ENCODE results near the gene TP53I11.

The TP53I11 gene

GRCh38 chr11:44967930-44968496, 17.3 kb upstream of the TP53I11 start:
- peaks cover 0 to 9% of the 10 kb centered on the region in 2 donors for H3K4me1 ChIP-seq (ENCODE audit: control insufficient read depth in 1 of 2, insufficient read depth in 2 of 2, low read length in 2 of 2)
- H3K9me3 ChIP-seq (ENCODE audit: control insufficient read depth in 1 of 2, low read length in 2 of 2), result no peaks in the 10 kb centered on the region
- H3K4me3 ChIP-seq (ENCODE audit: low read depth in 1 of 2, low read length in 2 of 2), result no peak overlapping the region
- no peak overlapping the region for H3K27ac ChIP-seq (ENCODE audit: low read length)
- no peaks in the 10 kb centered on the region for H3K36me3 ChIP-seq (ENCODE audit: control insufficient read depth in 1 of 2, insufficient read depth in 2 of 2, low read length in 2 of 2)
- H3K27me3 ChIP-seq (ENCODE audit: low read depth, low read length), result no peaks in the 10 kb centered on the region

GRCh38 chr11:44966694-44967093, 16.0 kb upstream of the TP53I11 start:
- Histone ChIP-seq H3K4me1 (ENCODE audit: control insufficient read depth in 1 of 2, insufficient read depth in 2 of 2, low read length in 2 of 2) (peaks cover 0 to 9% of the 10 kb centered on the region in 2 donors), H3K4me3 (ENCODE audit: low read depth in 1 of 2, low read length in 2 of 2) (no peak overlapping the region), H3K36me3 (ENCODE audit: control insufficient read depth in 1 of 2, insufficient read depth in 2 of 2, low read length in 2 of 2) (no peaks in the 10 kb centered on the region), H3K9me3 (ENCODE audit: control insufficient read depth in 1 of 2, low read length in 2 of 2) (no peaks in the 10 kb centered on the region), H3K27me3 (ENCODE audit: low read depth, low read length) (no peaks in the 10 kb centered on the region), H3K27ac (ENCODE audit: low read length) (no peak overlapping the region)

- H3K27me3 ChIP-seq (ENCODE audit: low read depth, low read length), result no peaks in the 10 kb centered on the region
- no peaks in the 10 kb centered on the region for H3K9me3 ChIP-seq (ENCODE audit: control insufficient read depth in 1 of 2, low read length in 2 of 2)
- H3K27ac ChIP-seq (ENCODE audit: low read length), result no peak overlapping the region
- H3K4me3 ChIP-seq (ENCODE audit: low read depth in 1 of 2, low read length in 2 of 2), result no peak overlapping the region
- H3K4me1 ChIP-seq (ENCODE audit: control insufficient read depth in 1 of 2, insufficient read depth in 2 of 2, low read length in 2 of 2), result peaks cover 0 to 9% of the 10 kb centered on the region in 2 donors
- H3K36me3 ChIP-seq (ENCODE audit: control insufficient read depth in 1 of 2, insufficient read depth in 2 of 2, low read length in 2 of 2), result no peaks in the 10 kb centered on the region
Measured at GRCh38 chr11:44964526-44965209, 14.0 kb upstream of the TP53I11 start.

GRCh38 chr11:44963948-44964347, 13.3 kb upstream of the TP53I11 start:
- H3K27ac ChIP-seq (ENCODE audit: low read length), result no peak overlapping the region

GRCh38 chr11:44963136-44963535, 12.5 kb upstream of the TP53I11 start:
- Histone ChIP-seq H3K9me3 (ENCODE audit: control insufficient read depth in 1 of 2, low read length in 2 of 2) (no peaks in the 10 kb centered on the region), H3K27me3 (ENCODE audit: low read depth, low read length) (no peaks in the 10 kb centered on the region), H3K4me3 (ENCODE audit: low read depth in 1 of 2, low read length in 2 of 2) (no peak overlapping the region), H3K36me3 (ENCODE audit: control insufficient read depth in 1 of 2, insufficient read depth in 2 of 2, low read length in 2 of 2) (no peaks in the 10 kb centered on the region), H3K27ac (ENCODE audit: low read length) (no peak overlapping the region), H3K4me1 (ENCODE audit: control insufficient read depth in 1 of 2, insufficient read depth in 2 of 2, low read length in 2 of 2) (peaks cover 0 to 9% of the 10 kb centered on the region in 2 donors)

More at GRCh38 chr11:44963948-44964347, 13.3 kb upstream of the TP53I11 start:
- Histone ChIP-seq H3K9me3 (ENCODE audit: control insufficient read depth in 1 of 2, low read length in 2 of 2) (no peaks in the 10 kb centered on the region), H3K4me3 (ENCODE audit: low read depth in 1 of 2, low read length in 2 of 2) (no peak overlapping the region), H3K36me3 (ENCODE audit: control insufficient read depth in 1 of 2, insufficient read depth in 2 of 2, low read length in 2 of 2) (no peaks in the 10 kb centered on the region), H3K27me3 (ENCODE audit: low read depth, low read length) (no peaks in the 10 kb centered on the region), H3K4me1 (ENCODE audit: control insufficient read depth in 1 of 2, insufficient read depth in 2 of 2, low read length in 2 of 2) (peaks cover 0 to 9% of the 10 kb centered on the region in 2 donors)

GRCh38 chr11:44962464-44962863, 11.8 kb upstream of the TP53I11 start:
- H3K36me3 ChIP-seq (ENCODE audit: control insufficient read depth in 1 of 2, insufficient read depth in 2 of 2, low read length in 2 of 2), result no peaks in the 10 kb centered on the region
- no peak overlapping the region for H3K4me3 ChIP-seq (ENCODE audit: low read depth in 1 of 2, low read length in 2 of 2)
- H3K27ac ChIP-seq (ENCODE audit: low read length), result no peak overlapping the region
- no peaks in the 10 kb centered on the region for H3K27me3 ChIP-seq (ENCODE audit: low read depth, low read length)
- no peaks in the 10 kb centered on the region for H3K9me3 ChIP-seq (ENCODE audit: control insufficient read depth in 1 of 2, low read length in 2 of 2)
- peaks cover 0 to 9% of the 10 kb centered on the region in 2 donors for H3K4me1 ChIP-seq (ENCODE audit: control insufficient read depth in 1 of 2, insufficient read depth in 2 of 2, low read length in 2 of 2)

- no peaks in the 10 kb centered on the region for H3K9me3 ChIP-seq (ENCODE audit: control insufficient read depth in 1 of 2, low read length in 2 of 2)
- peaks cover 4 to 9% of the 10 kb centered on the region in 2 donors for H3K4me1 ChIP-seq (ENCODE audit: control insufficient read depth in 1 of 2, insufficient read depth in 2 of 2, low read length in 2 of 2)
- no peaks in the 10 kb centered on the region for H3K36me3 ChIP-seq (ENCODE audit: control insufficient read depth in 1 of 2, insufficient read depth in 2 of 2, low read length in 2 of 2)
- H3K4me3 ChIP-seq (ENCODE audit: low read depth in 1 of 2, low read length in 2 of 2), result no peak overlapping the region
- no peaks in the 10 kb centered on the region for H3K27me3 ChIP-seq (ENCODE audit: low read depth, low read length)
- no peak overlapping the region for H3K27ac ChIP-seq (ENCODE audit: low read length)
Measured at GRCh38 chr11:44960200-44960845, 9.6 kb upstream of the TP53I11 start.

- no peaks in the 10 kb centered on the region for H3K9me3 ChIP-seq (ENCODE audit: control insufficient read depth in 1 of 2, low read length in 2 of 2)
- H3K4me3 ChIP-seq (ENCODE audit: low read depth in 1 of 2, low read length in 2 of 2), result no peak overlapping the region
- no peaks in the 10 kb centered on the region for H3K27me3 ChIP-seq (ENCODE audit: low read depth, low read length)
- H3K27ac ChIP-seq (ENCODE audit: low read length), result no peak overlapping the region
- peaks cover 6 to 19% of the 10 kb centered on the region in 2 donors for H3K4me1 ChIP-seq (ENCODE audit: control insufficient read depth in 1 of 2, insufficient read depth in 2 of 2, low read length in 2 of 2)
- no peaks in the 10 kb centered on the region for H3K36me3 ChIP-seq (ENCODE audit: control insufficient read depth in 1 of 2, insufficient read depth in 2 of 2, low read length in 2 of 2)
Measured at GRCh38 chr11:44959064-44959463, 8.4 kb upstream of the TP53I11 start.

GRCh38 chr11:44957776-44958564, 7.3 kb upstream of the TP53I11 start:
- Histone ChIP-seq H3K4me3 (ENCODE audit: low read depth in 1 of 2, low read length in 2 of 2) (no peak overlapping the region), H3K27me3 (ENCODE audit: low read depth, low read length) (no peaks in the 10 kb centered on the region), H3K27ac (ENCODE audit: low read length) (no peak overlapping the region), H3K36me3 (ENCODE audit: control insufficient read depth in 1 of 2, insufficient read depth in 2 of 2, low read length in 2 of 2) (no peaks in the 10 kb centered on the region), H3K9me3 (ENCODE audit: control insufficient read depth in 1 of 2, low read length in 2 of 2) (no peaks in the 10 kb centered on the region), H3K4me1 (ENCODE audit: control insufficient read depth in 1 of 2, insufficient read depth in 2 of 2, low read length in 2 of 2) (peaks cover 6 to 19% of the 10 kb centered on the region in 2 donors)

- no peaks in the 10 kb centered on the region for H3K9me3 ChIP-seq (ENCODE audit: control insufficient read depth in 1 of 2, low read length in 2 of 2)
- H3K27ac ChIP-seq (ENCODE audit: low read length), result no peak overlapping the region
- peaks cover 6 to 19% of the 10 kb centered on the region in 2 donors for H3K4me1 ChIP-seq (ENCODE audit: control insufficient read depth in 1 of 2, insufficient read depth in 2 of 2, low read length in 2 of 2)
- no peaks in the 10 kb centered on the region for H3K27me3 ChIP-seq (ENCODE audit: low read depth, low read length)
- H3K4me3 ChIP-seq (ENCODE audit: low read depth in 1 of 2, low read length in 2 of 2), result no peak overlapping the region
- no peaks in the 10 kb centered on the region for H3K36me3 ChIP-seq (ENCODE audit: control insufficient read depth in 1 of 2, insufficient read depth in 2 of 2, low read length in 2 of 2)
Measured at GRCh38 chr11:44957040-44957515, 6.4 kb upstream of the TP53I11 start.
